MM.1S (cell line): Measurements from ENCODE around the gene LMBR1.

Source experiments
- EZH2 ChIP-seq: fragments of 300-600 bp; sonication (generic); optimal IDR thresholded peaks from 2 replicates; pipeline ENCODE3; 2017; ENCODE audit warnings: low read depth, mild to moderate bottlenecking, antibody characterized with exemption, low read length, mixed read lengths
- EZH2phosphoT487 ChIP-seq: fragments of 300-600 bp; sonication (generic); IDR thresholded peaks from 2 replicates; pipeline ENCODE4 v1.6.1; 2018; ENCODE audit warnings: antibody characterized with exemption, low read length
- TF ChIP-seq, protein P1 (sequence below): fragments of 300-600 bp; sonication (generic); IDR thresholded peaks from 2 replicates; pipeline ENCODE4 v1.5.1; 2016; ENCODE audit warnings: antibody characterized with exemption, low read length, mixed read lengths

DNA sequence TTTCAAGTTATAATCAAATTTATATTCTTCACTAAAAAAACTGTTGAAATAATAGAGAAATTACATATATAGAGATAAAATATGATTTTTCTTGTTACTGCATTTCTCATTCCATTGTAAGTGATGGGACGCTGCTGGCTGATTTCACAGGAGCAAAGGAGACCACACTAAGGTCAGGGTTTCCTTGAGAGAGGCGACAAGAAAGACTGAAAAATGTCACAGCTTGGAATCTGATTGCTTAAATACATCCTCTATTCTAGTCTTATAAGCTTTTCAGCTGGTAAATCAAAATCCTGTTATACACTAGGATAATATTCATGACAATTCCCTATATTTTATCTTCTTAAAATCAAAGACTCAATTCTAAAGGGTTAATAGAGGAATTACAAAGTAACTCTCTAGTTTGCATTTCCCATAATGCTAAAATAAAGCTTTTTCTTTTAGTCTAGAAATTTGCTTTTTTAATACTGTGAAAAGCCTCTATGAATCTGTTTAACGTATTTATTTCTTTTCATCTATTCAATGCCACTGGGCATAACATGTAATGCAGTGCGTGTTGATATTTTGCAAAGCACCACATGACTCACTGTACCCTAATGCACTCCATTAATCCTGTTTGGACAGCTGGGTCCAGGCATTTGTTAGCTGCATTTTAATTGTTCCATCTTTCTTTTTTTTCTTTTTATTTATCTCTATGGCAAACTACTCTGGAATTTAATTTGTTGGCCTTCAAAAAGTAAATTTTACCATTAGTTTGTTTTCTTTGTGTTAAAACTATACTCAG, 170.7 kb downstream of the LMBR1 start:
- TF ChIP-seq, protein P1, sequence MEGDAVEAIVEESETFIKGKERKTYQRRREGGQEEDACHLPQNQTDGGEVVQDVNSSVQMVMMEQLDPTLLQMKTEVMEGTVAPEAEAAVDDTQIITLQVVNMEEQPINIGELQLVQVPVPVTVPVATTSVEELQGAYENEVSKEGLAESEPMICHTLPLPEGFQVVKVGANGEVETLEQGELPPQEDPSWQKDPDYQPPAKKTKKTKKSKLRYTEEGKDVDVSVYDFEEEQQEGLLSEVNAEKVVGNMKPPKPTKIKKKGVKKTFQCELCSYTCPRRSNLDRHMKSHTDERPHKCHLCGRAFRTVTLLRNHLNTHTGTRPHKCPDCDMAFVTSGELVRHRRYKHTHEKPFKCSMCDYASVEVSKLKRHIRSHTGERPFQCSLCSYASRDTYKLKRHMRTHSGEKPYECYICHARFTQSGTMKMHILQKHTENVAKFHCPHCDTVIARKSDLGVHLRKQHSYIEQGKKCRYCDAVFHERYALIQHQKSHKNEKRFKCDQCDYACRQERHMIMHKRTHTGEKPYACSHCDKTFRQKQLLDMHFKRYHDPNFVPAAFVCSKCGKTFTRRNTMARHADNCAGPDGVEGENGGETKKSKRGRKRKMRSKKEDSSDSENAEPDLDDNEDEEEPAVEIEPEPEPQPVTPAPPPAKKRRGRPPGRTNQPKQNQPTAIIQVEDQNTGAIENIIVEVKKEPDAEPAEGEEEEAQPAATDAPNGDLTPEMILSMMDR: no peak
- TF ChIP-seq EZH2 (no peak), EZH2phosphoT487 (no peak)
